Stimulated activated memory B cell treated with anti-CD40 and anti-IgM and Interleukin-4, amounts not matched to agents 10 μg/mL and 1 μg/mL and 100 μg/mL, for 72 hours (primary cell): ENCODE data around the gene ASPA.
"Not testable (repeated sequence)": the region's sequence is repeated elsewhere in the genome, so short reads cannot be mapped to it uniquely, and the experiment has no call there.

Source experiments
- ATAC-seq: fragments of 150-1000 bp; cut with Tn5 transposase; 2 replicates; pipeline ENCODE4 v1.10.0; 2021
- H3K27ac Mint-ChIP-seq: one replicate; pipeline ENCODE4 v1.8.0; 2022; ENCODE audit warnings: mild to moderate bottlenecking, mixed read lengths
- H3K27me3 Mint-ChIP-seq: one replicate; pipeline ENCODE4 v1.8.0; 2022; ENCODE audit warnings: mixed read lengths
- H3K36me3 Mint-ChIP-seq: one replicate; pipeline ENCODE4 v1.8.0; 2022; ENCODE audit warnings: mixed read lengths
- H3K4me1 Mint-ChIP-seq: one replicate; pipeline ENCODE4 v1.8.0; 2022; ENCODE audit warnings: mixed read lengths
- H3K4me3 Mint-ChIP-seq: one replicate; pipeline ENCODE4 v1.8.0; 2022; ENCODE audit warnings: mild to moderate bottlenecking, moderate library complexity, mixed read lengths
- H3K9me3 Mint-ChIP-seq: one replicate; pipeline ENCODE4 v1.8.0; 2022; ENCODE audit warnings: mixed read lengths

ASPA gene

GRCh38 chr17:3497101-3497500, 21.3 kb downstream of the ASPA start:
- no peak for ATAC-seq
- Mint-ChIP-seq H3K9me3 (peaks cover 3% of the 10 kb centered on the region), H3K4me3 (no peak overlapping the region)

GRCh38 chr17:3501344-3501743, 25.5 kb downstream of the ASPA start:
- Mint-ChIP-seq H3K9me3 (no peaks in the 10 kb centered on the region), H3K4me3 (no peak overlapping the region), H3K36me3 (peaks cover 6% of the 10 kb centered on the region), H3K27me3 (peaks cover 3% of the 10 kb centered on the region), H3K4me1 (no peaks in the 10 kb centered on the region), H3K27ac (no peak overlapping the region)
- ATAC-seq, result no peak

More at GRCh38 chr17:3497101-3497500, 21.3 kb downstream of the ASPA start:
- Mint-ChIP-seq H3K4me1 (no peaks in the 10 kb centered on the region), H3K36me3 (peaks cover 6% of the 10 kb centered on the region), H3K27me3 (peaks cover 23% of the 10 kb centered on the region), H3K27ac (no peak overlapping the region)

GRCh38 chr17:3502466-3502865, 26.7 kb downstream of the ASPA start:
- H3K27me3 Mint-ChIP-seq, result no peaks in the 10 kb centered on the region
- no peak overlapping the region for H3K4me3 Mint-ChIP-seq
- no peaks in the 10 kb centered on the region for H3K9me3 Mint-ChIP-seq
- H3K27ac Mint-ChIP-seq, result no peak overlapping the region
- peaks cover 12% of the 10 kb centered on the region for H3K36me3 Mint-ChIP-seq
- no peak for ATAC-seq
- no peaks in the 10 kb centered on the region for H3K4me1 Mint-ChIP-seq

- ATAC-seq, result no peak
- Mint-ChIP-seq H3K36me3 (peaks cover 12% of the 10 kb centered on the region), H3K9me3 (no peaks in the 10 kb centered on the region), H3K27ac (no peak overlapping the region), H3K4me3 (no peak overlapping the region), H3K4me1 (no peaks in the 10 kb centered on the region), H3K27me3 (no peaks in the 10 kb centered on the region)
Observed at GRCh38 chr17:3503285-3503684, 27.5 kb downstream of the ASPA start.

GRCh38 chr17:3505008-3505407, 29.2 kb downstream of the ASPA start:
- peaks cover 20% of the 10 kb centered on the region for H3K36me3 Mint-ChIP-seq
- H3K9me3 Mint-ChIP-seq, result peaks cover 3% of the 10 kb centered on the region
- no peak for ATAC-seq
- H3K4me1 Mint-ChIP-seq, result no peaks in the 10 kb centered on the region
- H3K27ac Mint-ChIP-seq, result no peak overlapping the region
- H3K4me3 Mint-ChIP-seq, result no peak overlapping the region
- no peaks in the 10 kb centered on the region for H3K27me3 Mint-ChIP-seq

GRCh38 chr17:3506054-3506453, 30.3 kb downstream of the ASPA start:
- no peak overlapping the region for H3K27ac Mint-ChIP-seq

GRCh38 chr17:3507071-3507470, 31.3 kb downstream of the ASPA start:
- Mint-ChIP-seq H3K27me3 (no peaks in the 10 kb centered on the region), H3K36me3 (peaks cover 35% of the 10 kb centered on the region), H3K4me3 (no peak overlapping the region), H3K9me3 (peaks cover 3% of the 10 kb centered on the region), H3K4me1 (no peaks in the 10 kb centered on the region), H3K27ac (no peak overlapping the region)
- ATAC-seq, result no peak

More at GRCh38 chr17:3506054-3506453, 30.3 kb downstream of the ASPA start:
- no peak overlapping the region for H3K4me3 Mint-ChIP-seq
- no peaks in the 10 kb centered on the region for H3K4me1 Mint-ChIP-seq
- H3K9me3 Mint-ChIP-seq, result peaks cover 3% of the 10 kb centered on the region
- H3K27me3 Mint-ChIP-seq, result no peaks in the 10 kb centered on the region
- no peak for ATAC-seq
- peaks cover 26% of the 10 kb centered on the region for H3K36me3 Mint-ChIP-seq

- H3K27me3 Mint-ChIP-seq, result no peaks in the 10 kb centered on the region
- H3K27ac Mint-ChIP-seq, result no peak overlapping the region
- peaks cover 3% of the 10 kb centered on the region for H3K9me3 Mint-ChIP-seq
- peaks cover 43% of the 10 kb centered on the region for H3K36me3 Mint-ChIP-seq
- no peaks in the 10 kb centered on the region for H3K4me1 Mint-ChIP-seq
- ATAC-seq, result no peak
- H3K4me3 Mint-ChIP-seq, result no peak overlapping the region
Observed at GRCh38 chr17:3507869-3508268, 32.1 kb downstream of the ASPA start.

- no peak overlapping the region for H3K4me3 Mint-ChIP-seq
- peaks cover 3% of the 10 kb centered on the region for H3K9me3 Mint-ChIP-seq
- ATAC-seq, result no peak
- no peaks in the 10 kb centered on the region for H3K27me3 Mint-ChIP-seq
- peaks cover 65% of the 10 kb centered on the region for H3K36me3 Mint-ChIP-seq
- no peaks in the 10 kb centered on the region for H3K4me1 Mint-ChIP-seq
- H3K27ac Mint-ChIP-seq, result no peak overlapping the region
Observed at GRCh38 chr17:3510090-3510489, 34.3 kb downstream of the ASPA start.

- Mint-ChIP-seq H3K4me3 (no peak overlapping the region), H3K27ac (no peak overlapping the region), H3K4me1 (no peaks in the 10 kb centered on the region), H3K9me3 (peaks cover 3% of the 10 kb centered on the region), H3K27me3 (no peaks in the 10 kb centered on the region), H3K36me3 (peaks cover 75% of the 10 kb centered on the region)
- no peak for ATAC-seq
Observed at GRCh38 chr17:3511852-3512504, 36.2 kb downstream of the ASPA start.

- Mint-ChIP-seq H3K27me3 (no peaks in the 10 kb centered on the region), H3K36me3 (peaks cover 75% of the 10 kb centered on the region), H3K27ac (no peak overlapping the region), H3K4me3 (no peak overlapping the region), H3K9me3 (peaks cover 3% of the 10 kb centered on the region), H3K4me1 (no peaks in the 10 kb centered on the region)
- no peak for ATAC-seq
Observed at GRCh38 chr17:3512505-3513171, 36.8 kb downstream of the ASPA start.

- Mint-ChIP-seq H3K27me3 (no peaks in the 10 kb centered on the region), H3K4me3 (no peak overlapping the region), H3K27ac (no peak overlapping the region), H3K9me3 (peaks cover 3% of the 10 kb centered on the region), H3K4me1 (no peaks in the 10 kb centered on the region), H3K36me3 (peaks cover 75% of the 10 kb centered on the region)
- ATAC-seq, result no peak
Observed at GRCh38 chr17:3513305-3514035, 37.7 kb downstream of the ASPA start.

- not testable (repeated sequence) for ATAC-seq, H3K27ac Mint-ChIP-seq, H3K9me3 Mint-ChIP-seq, H3K27me3 Mint-ChIP-seq, H3K4me3 Mint-ChIP-seq, H3K4me1 Mint-ChIP-seq
- H3K36me3 Mint-ChIP-seq, result peaks cover 75% of the 10 kb centered on the region
Observed at GRCh38 chr17:3514167-3514566, 38.4 kb downstream of the ASPA start.

GRCh38 chr17:3514873-3515272, 39.1 kb downstream of the ASPA start:
- Mint-ChIP-seq H3K27ac (no peak overlapping the region), H3K9me3 (no peaks in the 10 kb centered on the region), H3K27me3 (no peaks in the 10 kb centered on the region), H3K36me3 (peaks cover 68% of the 10 kb centered on the region), H3K4me3 (no peak overlapping the region), H3K4me1 (no peaks in the 10 kb centered on the region)
- no peak for ATAC-seq

GRCh38 chr17:3519472-3519871, 43.7 kb downstream of the ASPA start:
- H3K9me3 Mint-ChIP-seq, H3K4me1 Mint-ChIP-seq, H3K27ac Mint-ChIP-seq, H3K4me3 Mint-ChIP-seq, H3K27me3 Mint-ChIP-seq, ATAC-seq: not testable (repeated sequence)
- peaks cover 36% of the 10 kb centered on the region for H3K36me3 Mint-ChIP-seq

GRCh38 chr17:3524024-3524423, 48.2 kb downstream of the ASPA start:
- no peaks in the 10 kb centered on the region for H3K9me3 Mint-ChIP-seq
- H3K27ac Mint-ChIP-seq, result no peak overlapping the region
- ATAC-seq, result no peak
- H3K27me3 Mint-ChIP-seq, result no peaks in the 10 kb centered on the region
- H3K36me3 Mint-ChIP-seq, result peaks cover 55% of the 10 kb centered on the region
- H3K4me1 Mint-ChIP-seq, result no peaks in the 10 kb centered on the region
- H3K4me3 Mint-ChIP-seq, result no peak overlapping the region
